ENCODE results near the gene TMEM140.

The TMEM140 gene

DNA sequence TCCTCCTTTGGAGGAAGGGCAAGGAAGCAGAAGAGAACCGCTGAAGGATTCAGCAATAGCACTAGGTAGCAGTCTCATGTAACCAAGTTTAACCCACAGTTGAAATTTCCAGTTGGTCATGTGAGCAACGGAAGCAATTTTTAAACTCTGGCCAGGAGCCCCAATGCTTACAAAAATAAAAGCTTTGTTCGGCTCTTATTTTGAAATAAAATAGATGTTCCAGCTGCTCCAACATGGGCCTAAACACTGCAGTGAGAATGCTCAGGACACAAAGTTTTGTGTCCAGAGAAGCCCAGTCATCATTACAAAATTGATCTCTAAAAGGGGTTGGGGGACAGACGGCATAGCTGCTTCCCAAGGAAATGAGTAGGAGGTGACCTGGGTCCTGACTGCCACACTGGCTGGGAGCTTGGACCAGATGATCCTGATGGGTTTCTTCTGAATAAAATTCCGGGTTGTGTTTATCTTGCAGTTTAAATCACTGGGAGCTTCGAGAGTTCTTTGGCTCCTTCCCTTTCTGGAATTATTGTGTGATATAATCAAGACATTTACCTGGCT is 452 bp upstream of the TMEM140 start:
- TF ChIP-seq, protein P1, sequence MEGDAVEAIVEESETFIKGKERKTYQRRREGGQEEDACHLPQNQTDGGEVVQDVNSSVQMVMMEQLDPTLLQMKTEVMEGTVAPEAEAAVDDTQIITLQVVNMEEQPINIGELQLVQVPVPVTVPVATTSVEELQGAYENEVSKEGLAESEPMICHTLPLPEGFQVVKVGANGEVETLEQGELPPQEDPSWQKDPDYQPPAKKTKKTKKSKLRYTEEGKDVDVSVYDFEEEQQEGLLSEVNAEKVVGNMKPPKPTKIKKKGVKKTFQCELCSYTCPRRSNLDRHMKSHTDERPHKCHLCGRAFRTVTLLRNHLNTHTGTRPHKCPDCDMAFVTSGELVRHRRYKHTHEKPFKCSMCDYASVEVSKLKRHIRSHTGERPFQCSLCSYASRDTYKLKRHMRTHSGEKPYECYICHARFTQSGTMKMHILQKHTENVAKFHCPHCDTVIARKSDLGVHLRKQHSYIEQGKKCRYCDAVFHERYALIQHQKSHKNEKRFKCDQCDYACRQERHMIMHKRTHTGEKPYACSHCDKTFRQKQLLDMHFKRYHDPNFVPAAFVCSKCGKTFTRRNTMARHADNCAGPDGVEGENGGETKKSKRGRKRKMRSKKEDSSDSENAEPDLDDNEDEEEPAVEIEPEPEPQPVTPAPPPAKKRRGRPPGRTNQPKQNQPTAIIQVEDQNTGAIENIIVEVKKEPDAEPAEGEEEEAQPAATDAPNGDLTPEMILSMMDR (IDR thresholded peaks at IDR 0.05; ENCODE audit: low read depth, low read length, missing control alignments): no peak
- H3K4me3 ChIP-seq (ENCODE audit: low read depth, low read length): peak overlapping the region; percentile 66
- no peak for DNase-seq (ENCODE audit: low read depth)

DNA sequence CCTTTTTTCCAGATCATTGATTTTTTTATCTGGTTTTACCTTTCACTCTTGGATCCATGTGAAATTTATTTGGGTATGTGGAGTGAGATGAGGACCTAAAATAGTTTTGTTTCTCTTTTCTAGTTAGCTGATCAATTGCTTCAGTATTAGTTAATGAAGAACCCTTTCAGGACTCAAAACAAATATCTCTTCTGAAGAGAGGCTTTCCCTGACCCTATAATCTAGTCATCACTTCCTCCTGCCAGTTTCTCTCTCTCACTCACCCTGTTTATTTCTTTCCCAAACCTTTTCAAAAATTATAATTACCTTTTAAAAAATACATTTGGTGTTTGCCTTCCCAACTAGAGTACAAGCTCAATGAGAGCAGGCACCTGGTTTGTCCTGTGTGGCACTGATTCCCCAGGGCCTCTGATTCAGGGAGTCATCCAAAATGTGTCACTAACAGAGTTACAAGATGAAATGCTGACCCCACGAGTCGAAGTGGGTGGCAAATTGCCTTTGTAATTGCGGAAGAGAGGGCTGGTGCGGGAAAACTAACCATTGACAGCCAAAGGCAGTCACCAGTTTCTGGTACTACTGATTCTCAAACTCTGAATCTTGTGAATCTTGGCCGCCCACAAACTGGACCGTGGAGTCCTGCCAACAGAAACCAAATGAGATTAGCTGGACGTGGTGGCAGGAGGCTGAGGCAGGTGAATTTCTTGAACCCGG is 2.4 kb downstream of the TMEM140 start:
- TF ChIP-seq, protein P1 (IDR thresholded peaks at IDR 0.05; ENCODE audit: low read depth, low read length, missing control alignments): no peak
- DNase-seq (ENCODE audit: low read depth): no peak
- peak overlapping the region; percentile 11; the same call in 1 of the 2 replicates for H3K4me3 ChIP-seq (ENCODE audit: low read depth, low read length)

DNA sequence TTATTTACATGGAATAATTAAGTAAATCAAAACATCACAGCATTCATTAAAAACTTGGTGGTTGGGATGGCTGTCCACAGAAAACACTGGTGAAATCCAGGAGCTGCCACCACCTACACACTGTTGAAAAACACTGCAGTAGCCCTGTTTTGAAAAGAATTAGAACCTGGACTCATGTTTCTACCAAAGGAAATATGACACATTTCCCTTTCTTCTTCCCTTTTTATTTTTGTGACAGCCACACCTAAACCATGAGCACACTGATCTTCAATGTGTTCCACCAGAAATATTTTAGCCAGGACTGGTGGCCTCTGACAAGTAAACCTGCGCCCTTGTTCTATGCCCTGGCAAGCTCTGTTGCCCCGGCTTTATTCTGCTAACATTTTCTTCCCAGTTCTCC is 3.3 kb downstream of the TMEM140 start:
- no peak overlapping the region for H3K4me3 ChIP-seq (ENCODE audit: low read depth, low read length)
- TF ChIP-seq, protein P1 (IDR thresholded peaks at IDR 0.05; ENCODE audit: low read depth, low read length, missing control alignments): no peak
- no peak for DNase-seq (ENCODE audit: low read depth)

DNA sequence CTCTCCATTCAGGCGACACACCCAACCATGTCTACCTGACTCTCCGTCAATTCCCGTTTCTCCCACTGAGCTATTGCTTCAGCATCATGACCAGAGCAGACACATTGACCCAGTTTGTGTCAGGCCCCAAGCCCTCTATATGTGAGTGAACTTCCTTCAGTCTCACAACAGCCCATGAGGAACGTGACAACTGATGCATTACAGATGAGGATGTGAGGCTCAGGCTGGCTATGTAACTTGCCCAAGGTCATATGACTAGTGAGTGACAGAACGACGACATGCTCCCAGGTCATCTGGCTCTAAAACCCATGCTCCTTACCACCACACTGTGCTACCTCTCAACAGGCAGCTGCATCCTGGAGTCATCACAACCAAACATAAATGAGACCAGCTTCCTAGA is 3.7 kb downstream of the TMEM140 start:
- H3K4me3 ChIP-seq (ENCODE audit: low read depth, low read length): no peak overlapping the region
- DNase-seq (ENCODE audit: low read depth): no peak
- TF ChIP-seq, protein P1 (IDR thresholded peaks at IDR 0.05; ENCODE audit: low read depth, low read length, missing control alignments): no peak

DNA sequence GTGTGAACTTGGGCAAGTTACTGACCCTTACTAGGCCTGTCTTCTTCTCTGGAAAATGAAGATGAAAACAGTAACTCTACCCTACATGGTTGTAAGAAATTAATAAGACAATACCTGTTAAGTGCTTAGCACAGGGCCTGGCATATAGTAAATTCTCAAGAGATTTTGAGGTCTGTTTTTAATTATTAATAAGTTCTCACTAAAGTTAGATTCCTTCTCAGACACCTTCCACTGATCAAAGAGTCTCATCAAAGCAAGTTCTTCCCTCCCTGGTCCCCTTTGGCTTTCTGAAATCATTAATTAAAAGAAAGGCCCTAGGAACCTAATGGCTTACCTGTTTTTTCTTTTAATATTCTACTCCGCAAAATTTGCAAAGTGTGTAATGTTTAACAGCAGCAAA is 4.6 kb downstream of the TMEM140 start:
- TF ChIP-seq, protein P1 (IDR thresholded peaks at IDR 0.05; ENCODE audit: low read depth, low read length, missing control alignments): no peak
- DNase-seq (ENCODE audit: low read depth): no peak
- no peak overlapping the region for H3K4me3 ChIP-seq (ENCODE audit: low read depth, low read length)

DNA sequence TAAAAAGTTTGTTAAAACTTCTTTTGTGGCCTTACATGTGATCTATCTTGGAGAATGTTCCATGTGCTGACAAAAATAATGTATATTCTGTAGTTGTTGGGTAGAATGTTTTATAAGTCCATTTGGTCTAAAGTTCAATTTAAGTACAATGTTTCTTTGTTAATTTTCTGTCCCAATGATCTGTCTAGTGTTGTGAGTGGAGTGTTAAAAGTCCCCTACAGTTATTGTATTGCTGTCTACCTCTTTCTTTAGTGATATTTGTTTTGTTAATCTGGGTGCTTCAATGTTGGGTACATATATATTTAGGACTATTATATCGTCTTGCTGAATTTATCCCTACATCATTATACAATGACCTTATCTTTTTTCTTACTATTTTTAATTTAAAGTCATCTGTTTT is 6.9 kb downstream of the TMEM140 start:
- no peak for DNase-seq (ENCODE audit: low read depth)

More for the DNA sequence above, 6.9 kb downstream of the TMEM140 start:
- no peak overlapping the region for H3K4me3 ChIP-seq (ENCODE audit: low read depth, low read length)
- TF ChIP-seq, protein P1 (IDR thresholded peaks at IDR 0.05; ENCODE audit: low read depth, low read length, missing control alignments): no peak

All from GM12864 (cell line).